AG09309 (cell line): ENCODE results near the gene AKAP6.
A peak's percentile ranks its signal among the peaks of the same experiment; 100 is the strongest.

Source experiments
- DNase-seq: peaks from one replicate; pipeline ENCODE4 v3.0.0-alpha.2; 2010; ENCODE audit warnings: low read depth
- H3K4me3 ChIP-seq: 2 replicates; pipeline ENCODE4 v1.5.1; 2011; ENCODE audit warnings: mild to moderate bottlenecking, low read depth, low read length, moderate library complexity; ENCODE audit not compliant: control insufficient read depth
- CTCF ChIP-seq: IDR thresholded peaks from 2 replicates; pipeline ENCODE4 v1.5.1; 2011; ENCODE audit warnings: mild to moderate bottlenecking, low read depth, low read length, inconsistent platforms; ENCODE audit not compliant: insufficient read depth, control insufficient read depth; ENCODE audit errors: missing control alignments

AKAP6 gene

GRCh38 chr14:32710231-32710671, 381.2 kb downstream of the AKAP6 start:
- no peak overlapping the region for H3K4me3 ChIP-seq
- no peak for DNase-seq
- no peak for TF ChIP-seq CTCF

GRCh38 chr14:32710731-32711680, 381.9 kb downstream of the AKAP6 start:
- TF ChIP-seq CTCF, result peak; percentile 58
- no peak overlapping the region for H3K4me3 ChIP-seq
- no peak for DNase-seq

- DNase-seq, result no peak
- no peak for TF ChIP-seq CTCF
- no peak overlapping the region for H3K4me3 ChIP-seq
Observed at GRCh38 chr14:32713856-32714255, 384.8 kb downstream of the AKAP6 start.

- no peak for DNase-seq
- no peak for TF ChIP-seq CTCF
- no peak overlapping the region for H3K4me3 ChIP-seq
Observed at GRCh38 chr14:32719601-32720000, 390.5 kb downstream of the AKAP6 start.

GRCh38 chr14:32720927-32721326, 391.8 kb downstream of the AKAP6 start:
- no peak overlapping the region for H3K4me3 ChIP-seq
- no peak for TF ChIP-seq CTCF
- DNase-seq, result no peak

- no peak for DNase-seq
- H3K4me3 ChIP-seq, result no peak overlapping the region
- no peak for TF ChIP-seq CTCF
Observed at GRCh38 chr14:32722631-32723183, 393.6 kb downstream of the AKAP6 start.
